ENCODE data around the gene DISP3.
"Not testable (repeated sequence)": the region's sequence is repeated elsewhere in the genome, so short reads cannot be mapped to it uniquely, and the experiment has no call there.

DISP3 gene

GRCh38 chr1:11573116-11573692 lies 94.2 kb downstream of the DISP3 start:
- FAIRE-seq = no peak
- no peak for DNase-seq (ENCODE audit: low spot score)

- FAIRE-seq (no peak), DNase-seq (ENCODE audit: low spot score) (no peak)
Measured at GRCh38 chr1:11575553-11575952, 96.6 kb downstream of the DISP3 start.

- no peak for FAIRE-seq
- no peak for DNase-seq (ENCODE audit: low spot score)
Measured at GRCh38 chr1:11576109-11576875, 97.3 kb downstream of the DISP3 start.

- FAIRE-seq = no peak
- DNase-seq (ENCODE audit: low spot score) = no peak
Measured at GRCh38 chr1:11578004-11578403, 99.0 kb downstream of the DISP3 start.

GRCh38 chr1:11579506-11579905 lies 100.6 kb downstream of the DISP3 start:
- no peak for FAIRE-seq
- no peak for DNase-seq (ENCODE audit: low spot score)

- DNase-seq (ENCODE audit: low spot score); FAIRE-seq: not testable (repeated sequence)
Measured at GRCh38 chr1:11580049-11580448, 101.1 kb downstream of the DISP3 start.

GRCh38 chr1:11581445-11581991 lies 102.6 kb downstream of the DISP3 start:
- FAIRE-seq (peak; percentile 17), DNase-seq (ENCODE audit: low spot score) (no peak)

GRCh38 chr1:11585389-11585788 lies 106.4 kb downstream of the DISP3 start:
- DNase-seq (ENCODE audit: low spot score) (no peak), FAIRE-seq (no peak)
